Stimulated activated CD4-positive, alpha-beta T cell treated with anti-CD3 and anti-CD28 coated beads, Interleukin-4, amount 100 ng/mL, for 1 hour (primary cell): Measurements from ENCODE around the gene PCDHGB4.
"Not testable (repeated sequence)": the region's sequence is repeated elsewhere in the genome, so short reads cannot be mapped to it uniquely, and the experiment has no call there.

Experiments
- DNase-seq: peaks from one replicate; pipeline ENCODE4 v3.0.0-alpha.2; 2020

PCDHGB4 gene

DNA sequence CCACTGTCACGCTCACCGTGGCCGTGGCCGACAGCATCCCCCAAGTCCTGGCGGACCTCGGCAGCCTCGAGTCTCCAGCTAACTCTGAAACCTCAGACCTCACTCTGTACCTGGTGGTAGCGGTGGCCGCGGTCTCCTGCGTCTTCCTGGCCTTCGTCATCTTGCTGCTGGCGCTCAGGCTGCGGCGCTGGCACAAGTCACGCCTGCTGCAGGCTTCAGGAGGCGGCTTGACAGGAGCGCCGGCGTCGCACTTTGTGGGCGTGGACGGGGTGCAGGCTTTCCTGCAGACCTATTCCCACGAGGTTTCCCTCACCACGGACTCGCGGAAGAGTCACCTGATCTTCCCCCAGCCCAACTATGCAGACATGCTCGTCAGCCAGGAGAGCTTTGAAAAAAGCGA, 45.2 kb downstream of the PCDHGB4 start:
- not testable (repeated sequence) for DNase-seq

DNA sequence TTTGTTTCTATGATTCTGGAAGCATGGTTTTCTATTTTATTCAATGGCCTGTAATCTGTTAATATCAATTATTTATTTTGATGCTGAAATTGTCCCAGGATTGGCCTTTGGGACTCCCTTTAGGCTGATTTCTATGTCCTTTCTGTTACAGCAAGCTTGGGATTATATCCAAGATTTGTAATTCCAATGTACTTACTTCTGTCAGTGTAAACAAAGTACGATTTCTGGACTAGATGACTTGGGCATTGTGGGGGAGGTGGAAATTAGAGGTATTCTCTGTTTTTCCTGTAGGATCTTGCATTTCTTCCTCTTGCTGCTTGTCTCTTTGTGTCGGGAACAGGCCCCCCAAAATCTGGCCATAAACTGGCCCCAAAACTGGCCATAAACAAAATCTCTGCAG, 46.5 kb downstream of the PCDHGB4 start:
- no peak for DNase-seq

DNA sequence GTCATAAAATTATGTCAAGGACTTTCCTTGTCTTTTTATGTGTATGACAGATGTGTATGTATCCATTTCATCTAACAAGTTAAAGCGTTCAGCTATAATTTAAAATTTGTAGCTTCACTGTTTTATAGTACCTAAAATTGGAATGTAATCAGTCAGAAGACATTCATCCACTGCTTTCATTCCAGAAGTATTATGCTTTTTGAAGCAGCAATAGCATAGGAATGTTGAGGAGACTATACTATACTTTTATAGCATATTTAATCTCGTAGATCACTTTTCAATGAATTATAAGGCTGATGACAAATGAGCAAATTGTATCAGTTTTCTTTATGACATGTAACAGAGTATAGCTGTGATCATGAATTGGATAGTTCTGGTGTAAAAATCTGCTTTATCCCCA, 49.7 kb downstream of the PCDHGB4 start:
- no peak for DNase-seq

DNA sequence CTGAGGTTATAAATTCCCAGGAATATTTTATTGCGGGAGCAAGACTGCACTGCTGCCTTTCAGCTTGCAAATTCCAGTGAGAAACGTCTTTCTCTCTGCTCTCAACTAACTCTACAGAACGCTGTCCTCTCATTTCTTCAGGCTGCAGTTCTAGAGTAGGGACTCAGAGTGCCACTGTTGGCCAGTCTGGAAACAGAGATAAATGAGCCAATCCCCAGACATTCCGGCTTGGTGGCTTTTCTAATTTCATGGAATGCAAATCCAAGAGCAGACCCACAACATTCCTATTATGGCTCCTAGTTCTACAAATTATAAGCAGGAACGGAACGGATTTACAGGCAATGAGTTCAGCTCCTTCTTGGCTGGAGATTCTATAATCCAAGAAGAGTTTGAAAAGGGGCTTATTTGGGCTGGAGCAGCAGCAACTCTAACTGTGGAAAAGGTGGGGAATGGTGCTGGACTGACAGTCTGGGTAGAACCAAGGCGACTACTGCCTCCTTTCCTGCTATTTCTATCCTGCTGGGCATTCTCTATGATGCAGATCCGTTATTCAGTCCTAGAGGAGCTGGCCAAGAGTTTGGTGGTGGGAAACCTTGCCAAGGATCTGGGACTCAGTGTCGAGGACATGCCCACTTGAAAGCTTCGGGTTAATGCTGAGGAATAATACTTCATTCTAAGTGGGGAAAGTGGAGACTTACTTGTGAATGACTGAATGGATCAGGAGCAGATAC, 52.1 kb downstream of the PCDHGB4 start:
- no peak for DNase-seq
